Esophagus muscularis mucosa (tissue), 4 donors: ENCODE measurements around the gene TMEM120A.
"Not testable (repeated sequence)": the region's sequence is repeated elsewhere in the genome, so short reads cannot be mapped to it uniquely, and the experiment has no call there.

Experiments
- EP300 ChIP-seq: sonication (generic); formaldehyde crosslinking; IDR thresholded peaks from one replicate; pipeline ENCODE4 v1.6.1; 2017; ENCODE audit warnings: antibody characterized with exemption
- POLR2AphosphoS5 ChIP-seq, 2 donors: sonication (generic); formaldehyde crosslinking; IDR thresholded peaks; one replicate each; pipeline ENCODE4 v1.6.1; 2017; ENCODE audit warnings: antibody characterized with exemption in 2 of 2
- TF ChIP-seq, protein P1 (sequence below), 3 experiments: fragments of 200-600 bp in 2 of 3; fragments of 450-650 bp in 1 of 3; sonication (generic) in 2 of 3; IDR thresholded peaks; one replicate each; pipeline ENCODE4 v1.5.1; 2017 to 2019; ENCODE audit warnings: antibody characterized with exemption in 3 of 3, mild to moderate bottlenecking in 2 of 3, moderate library complexity in 1 of 3

DNA sequence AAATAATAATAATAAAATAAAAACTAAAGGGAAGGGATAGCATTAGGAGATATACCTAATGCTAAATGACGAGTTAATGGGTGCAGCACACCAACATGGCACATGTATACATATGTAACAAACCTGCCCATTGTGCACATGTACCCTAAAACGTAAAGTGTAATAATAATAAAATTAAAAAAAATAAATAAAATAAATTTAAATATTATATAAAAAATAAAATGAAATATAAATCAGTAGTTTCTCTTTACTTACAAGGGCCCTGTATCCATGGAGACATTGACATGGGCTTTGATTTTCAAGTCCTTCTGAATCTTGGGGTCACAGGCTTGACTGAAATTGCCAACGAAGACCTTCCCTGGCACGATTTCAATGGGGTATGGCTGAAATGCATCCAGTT lies 10.6 kb upstream of the TMEM120A start:
- not testable (repeated sequence) for TF ChIP-seq POLR2AphosphoS5 (IDR thresholded peaks at IDR 0.05); EP300
- TF ChIP-seq, protein P1, sequence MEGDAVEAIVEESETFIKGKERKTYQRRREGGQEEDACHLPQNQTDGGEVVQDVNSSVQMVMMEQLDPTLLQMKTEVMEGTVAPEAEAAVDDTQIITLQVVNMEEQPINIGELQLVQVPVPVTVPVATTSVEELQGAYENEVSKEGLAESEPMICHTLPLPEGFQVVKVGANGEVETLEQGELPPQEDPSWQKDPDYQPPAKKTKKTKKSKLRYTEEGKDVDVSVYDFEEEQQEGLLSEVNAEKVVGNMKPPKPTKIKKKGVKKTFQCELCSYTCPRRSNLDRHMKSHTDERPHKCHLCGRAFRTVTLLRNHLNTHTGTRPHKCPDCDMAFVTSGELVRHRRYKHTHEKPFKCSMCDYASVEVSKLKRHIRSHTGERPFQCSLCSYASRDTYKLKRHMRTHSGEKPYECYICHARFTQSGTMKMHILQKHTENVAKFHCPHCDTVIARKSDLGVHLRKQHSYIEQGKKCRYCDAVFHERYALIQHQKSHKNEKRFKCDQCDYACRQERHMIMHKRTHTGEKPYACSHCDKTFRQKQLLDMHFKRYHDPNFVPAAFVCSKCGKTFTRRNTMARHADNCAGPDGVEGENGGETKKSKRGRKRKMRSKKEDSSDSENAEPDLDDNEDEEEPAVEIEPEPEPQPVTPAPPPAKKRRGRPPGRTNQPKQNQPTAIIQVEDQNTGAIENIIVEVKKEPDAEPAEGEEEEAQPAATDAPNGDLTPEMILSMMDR (IDR thresholded peaks at IDR 0.05): not testable (repeated sequence)
